ENCODE measurements around the gene CDYL.

Gene CDYL

DNA sequence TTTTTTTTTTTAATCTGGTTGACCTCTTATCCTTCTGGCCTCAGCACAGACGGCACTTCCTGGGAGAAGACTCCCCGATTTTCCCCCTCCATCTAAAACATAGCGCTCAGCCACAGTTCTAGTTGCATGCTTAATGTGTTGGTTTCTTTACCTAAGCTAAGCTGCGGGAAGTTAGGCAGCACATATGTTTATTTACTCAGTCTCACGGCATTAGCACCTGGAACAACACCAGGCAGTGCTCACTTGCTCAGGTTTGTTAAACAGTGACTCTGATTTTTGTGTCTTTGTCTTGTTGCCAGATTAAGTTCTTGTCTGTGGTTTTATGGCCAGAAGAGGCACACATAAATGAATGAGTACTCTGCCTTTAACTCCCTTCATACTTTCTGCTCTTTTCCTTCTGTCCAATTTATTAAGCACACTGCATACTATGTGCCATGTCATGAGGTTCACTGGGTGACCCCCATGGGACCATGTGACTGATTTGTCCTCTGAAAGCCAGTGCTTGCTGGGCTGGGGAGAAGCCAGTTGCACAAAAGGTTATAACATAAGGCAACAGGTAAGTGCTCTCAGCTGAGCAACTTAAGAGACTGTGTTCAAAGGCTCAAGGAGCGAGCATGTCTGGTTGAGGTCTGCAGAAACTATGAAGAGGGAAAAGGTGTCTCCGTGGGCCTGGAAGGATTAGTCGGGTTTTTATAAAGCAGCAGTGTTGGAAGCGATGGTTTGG lies 134.0 kb downstream of the CDYL start:
- DNase-seq, result peak; percentile 59

DNA sequence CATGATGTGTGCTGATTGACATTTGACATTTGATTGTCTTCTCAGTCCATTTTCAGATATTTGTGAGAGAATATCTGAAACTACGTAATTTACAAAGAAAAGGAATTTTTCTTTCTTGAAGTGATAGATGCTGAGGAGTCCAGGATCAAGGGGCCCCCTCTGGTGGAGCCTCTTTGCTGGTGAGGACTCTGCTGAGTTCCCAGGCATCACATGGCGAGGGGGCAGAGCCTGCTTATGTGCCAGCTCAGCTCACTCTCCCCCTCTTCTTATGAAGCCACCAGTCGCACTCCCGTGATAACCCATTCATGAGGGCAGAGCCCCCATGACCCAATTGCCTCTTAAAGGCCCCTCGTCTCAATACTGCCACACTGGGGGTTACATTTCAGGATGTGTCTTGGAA lies 136.4 kb downstream of the CDYL start:
- no peak for DNase-seq

DNA sequence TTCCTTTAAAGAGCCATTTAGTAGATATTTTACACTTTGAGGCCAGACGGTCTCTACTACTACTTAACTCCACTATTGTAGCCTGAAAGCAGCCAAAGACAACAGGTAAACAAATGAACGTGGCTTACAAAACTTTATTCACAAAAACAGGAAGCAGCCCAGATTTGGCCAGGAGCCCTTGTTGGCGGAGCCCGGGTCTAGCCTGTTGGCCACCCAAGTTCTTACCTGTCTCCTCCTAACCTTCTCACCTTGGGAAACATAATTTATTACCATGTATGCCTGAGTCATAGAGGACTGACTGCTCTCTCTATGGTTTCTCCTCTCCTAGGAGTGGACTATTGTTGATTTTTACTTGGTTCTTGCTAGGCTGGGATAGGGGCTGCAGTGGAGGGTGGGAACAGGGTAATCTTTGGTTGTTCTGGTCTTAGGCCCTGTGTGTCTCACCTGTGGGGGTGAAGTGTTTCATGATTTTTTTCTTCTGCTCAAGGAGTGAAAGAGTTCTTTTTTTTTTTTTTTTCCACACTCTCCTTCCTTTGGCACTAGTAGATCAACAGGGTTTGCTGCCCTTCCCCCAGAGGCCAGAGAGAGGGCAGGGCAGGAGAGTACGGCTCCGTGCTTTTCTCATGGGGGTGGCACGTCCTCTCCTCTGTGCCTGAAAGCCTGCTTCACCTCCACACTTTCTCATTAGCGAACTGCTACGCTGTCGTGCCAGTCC lies 137.7 kb downstream of the CDYL start:
- no peak for DNase-seq

DNA sequence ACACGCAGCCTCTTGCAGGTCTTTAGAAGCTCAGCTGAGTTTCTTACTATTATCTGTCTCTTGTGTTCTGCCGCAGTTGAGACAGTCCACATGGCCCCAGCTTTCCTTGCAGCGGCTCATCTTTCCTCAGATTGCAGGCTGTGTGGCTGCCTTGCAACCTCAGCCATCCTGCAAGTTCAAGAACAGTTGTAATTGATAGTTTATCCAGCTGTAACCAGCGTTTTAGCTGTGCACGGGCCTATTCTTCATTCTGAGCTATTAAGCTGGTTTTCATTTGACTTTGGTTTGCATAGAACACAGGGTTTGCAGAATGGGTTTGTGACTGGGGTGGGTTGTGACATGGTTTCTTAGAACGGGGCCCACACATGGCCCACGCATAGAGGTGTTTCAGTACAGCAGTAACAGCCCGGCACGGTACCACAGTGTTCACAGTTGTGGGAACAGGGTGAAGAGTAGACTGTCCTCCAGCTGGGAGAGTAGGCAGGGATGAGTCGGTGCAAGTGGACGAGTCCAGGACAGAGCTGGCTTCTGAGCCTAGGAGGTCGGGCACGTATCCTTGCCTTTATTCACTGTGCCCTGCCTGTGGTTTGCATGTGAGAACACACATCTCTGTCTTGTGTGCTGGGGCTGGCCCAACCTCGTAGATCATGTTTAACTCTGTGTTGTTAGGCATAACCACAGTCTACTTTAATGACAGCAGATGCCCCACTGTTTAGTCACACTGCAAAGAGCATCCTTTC lies 138.4 kb downstream of the CDYL start:
- no peak for DNase-seq

DNA sequence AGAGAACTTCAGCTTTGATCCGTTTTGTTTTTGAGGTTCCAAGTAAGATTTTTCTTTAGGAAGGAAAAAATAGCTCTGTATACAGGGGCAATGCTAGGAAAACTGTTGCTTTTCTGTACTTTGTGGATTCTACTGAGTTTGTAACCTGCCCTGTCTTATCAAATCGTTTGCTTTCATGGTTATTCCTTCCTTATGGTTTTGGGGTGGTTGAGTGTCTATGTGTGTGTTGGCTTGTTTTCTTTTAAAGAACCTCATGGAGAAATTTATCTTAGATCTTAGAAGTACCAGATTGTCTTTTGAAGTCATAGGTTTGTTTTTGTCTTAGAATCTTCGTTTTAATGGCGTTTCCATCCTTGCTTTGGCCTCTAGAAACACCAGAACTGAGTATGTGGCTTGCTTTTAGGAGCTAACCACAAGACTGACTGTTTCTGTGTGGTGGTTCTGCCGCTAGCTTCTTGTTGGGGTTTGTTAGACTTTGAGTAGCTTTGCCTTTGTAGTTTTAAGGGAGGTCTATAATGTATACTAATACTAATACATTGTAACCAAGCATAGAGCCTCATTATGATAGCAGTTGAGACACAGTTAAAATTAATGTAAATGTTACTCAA lies 140.9 kb downstream of the CDYL start:
- no peak for DNase-seq

DNA sequence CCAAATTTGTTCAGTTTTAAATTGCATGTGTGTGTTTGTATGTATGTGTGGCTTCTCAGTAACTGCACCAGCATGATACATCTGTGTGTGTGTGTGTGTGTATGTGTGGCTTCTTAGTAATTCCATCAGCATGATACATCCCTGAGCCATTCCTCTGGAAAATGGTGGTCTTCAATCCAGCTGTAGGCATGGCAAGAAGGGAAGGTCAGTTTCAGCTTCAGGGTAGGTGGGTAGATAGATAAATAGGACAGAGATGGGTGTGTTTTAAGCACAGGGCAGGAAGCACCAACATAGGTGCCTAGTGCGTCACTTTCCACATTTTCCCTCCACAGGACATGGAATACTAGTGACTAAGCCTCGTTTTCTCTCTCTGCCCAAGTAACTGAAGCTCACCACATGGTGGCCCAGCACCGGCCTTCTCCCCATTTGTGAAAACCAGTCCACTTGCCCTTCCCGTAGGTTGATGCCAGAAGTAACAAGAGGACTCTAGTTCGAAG lies 144.8 kb downstream of the CDYL start:
- DNase-seq, result no peak

DNA sequence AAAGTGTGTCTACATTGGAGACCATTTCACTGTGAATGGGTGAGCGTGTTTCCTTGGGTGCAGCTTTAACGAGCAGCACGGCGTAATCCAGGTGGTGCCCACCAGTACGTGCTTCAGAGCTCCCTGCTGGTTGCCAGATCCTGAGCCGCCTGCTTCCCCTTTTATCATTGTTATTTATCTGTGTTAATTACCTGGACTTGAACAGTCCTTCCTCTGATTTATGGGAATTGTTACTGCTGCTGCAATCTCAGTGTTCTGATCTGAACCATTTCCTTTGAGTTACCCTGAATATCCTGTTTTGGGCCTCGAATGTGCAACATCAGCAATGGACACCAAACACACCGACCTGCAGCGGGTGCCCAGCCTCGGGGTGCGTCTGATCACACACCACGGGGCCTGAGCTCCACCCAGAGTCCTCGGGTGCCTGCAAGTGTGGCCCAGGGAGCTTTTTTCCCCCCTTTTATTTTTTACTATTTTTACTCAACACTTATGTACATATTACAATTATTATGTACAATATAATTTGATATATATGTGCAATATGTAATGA lies 146.4 kb downstream of the CDYL start:
- no peak for DNase-seq

DNA sequence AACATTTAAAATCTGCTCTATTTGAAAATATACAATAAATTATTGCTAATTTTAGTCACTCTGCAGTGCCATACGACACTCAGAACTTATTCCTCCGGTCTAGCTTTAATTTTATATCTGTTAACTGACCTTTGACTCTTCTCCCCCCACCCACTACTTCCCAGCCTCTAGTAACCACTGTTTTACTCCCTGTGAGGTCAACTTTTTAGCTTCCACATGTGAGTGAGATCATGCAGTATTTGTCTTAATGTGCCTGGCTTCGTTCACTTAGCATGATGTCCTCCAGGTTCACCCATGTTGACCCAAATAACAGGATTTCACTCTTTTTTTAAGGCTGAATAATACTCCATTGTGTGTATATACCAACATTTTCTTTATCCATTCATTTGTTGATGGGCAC lies 146.9 kb downstream of the CDYL start:
- DNase-seq, result no peak

DNA sequence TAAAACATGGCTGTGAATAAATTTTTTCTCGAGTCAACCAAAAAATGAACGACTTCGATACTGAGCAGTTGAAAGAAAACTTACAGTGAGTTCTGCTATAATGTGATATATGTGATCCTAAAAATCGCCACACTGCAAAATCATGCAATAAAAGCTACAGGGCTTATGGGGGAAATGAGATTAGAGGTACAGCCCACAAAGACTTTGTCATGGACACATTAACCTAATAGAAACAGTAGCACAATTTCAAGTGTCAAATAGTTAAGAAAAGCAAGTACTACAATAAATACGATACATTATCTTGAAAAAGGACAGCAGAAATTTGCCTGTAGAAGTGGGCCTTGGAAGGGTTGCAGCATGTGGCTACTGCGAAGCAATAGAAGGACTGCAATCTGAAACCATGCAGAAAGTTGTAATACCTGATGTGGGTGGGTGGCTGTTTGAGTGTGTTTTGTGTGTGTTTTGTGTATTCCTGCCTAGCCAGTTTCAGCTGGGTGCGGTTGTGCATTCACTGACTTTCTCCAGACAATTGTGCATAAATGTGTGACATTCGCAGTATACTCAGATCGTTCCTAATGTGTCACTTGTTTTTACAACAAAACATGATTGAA lies 148.6 kb downstream of the CDYL start:
- DNase-seq, result no peak

DNA sequence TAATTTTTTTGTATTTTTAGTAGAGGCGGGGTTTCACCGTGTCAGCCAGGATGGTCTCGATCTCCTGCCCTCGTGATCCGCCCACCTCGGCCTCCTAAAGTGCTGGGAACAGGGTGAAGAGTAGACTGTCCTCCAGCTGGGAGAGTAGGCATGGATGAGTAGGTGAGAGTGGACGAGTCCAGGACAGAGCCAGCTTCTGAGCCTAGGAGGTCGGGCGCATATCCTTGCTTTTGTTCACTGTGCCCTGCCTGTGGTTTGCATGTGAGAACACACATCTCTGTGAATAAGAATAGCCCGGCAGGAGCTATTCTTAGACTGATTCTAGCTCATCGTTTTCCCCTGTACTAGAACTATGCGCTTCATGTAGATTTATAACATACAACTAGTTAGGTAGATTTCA lies 149.4 kb downstream of the CDYL start:
- DNase-seq, result no peak

DNA sequence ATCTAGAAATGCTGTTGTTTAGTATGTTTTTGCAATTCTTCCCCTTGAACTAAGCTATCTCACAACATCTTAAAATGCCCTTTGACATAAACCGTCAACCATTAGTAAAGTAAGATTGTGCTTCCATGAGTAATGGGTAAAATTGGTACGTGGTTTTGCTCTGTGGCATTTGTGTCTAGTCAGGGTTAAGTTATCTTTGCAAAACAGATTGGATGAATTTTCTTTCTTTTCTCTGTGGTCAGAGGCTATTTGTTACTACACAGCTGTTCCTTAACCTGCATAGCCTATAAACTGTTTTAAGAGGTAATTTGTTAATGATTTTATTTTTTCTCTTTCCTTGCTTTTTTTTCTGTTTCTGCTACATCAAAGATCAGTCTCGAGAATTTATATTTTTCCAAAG lies 152.2 kb downstream of the CDYL start:
- no peak for DNase-seq

DNA sequence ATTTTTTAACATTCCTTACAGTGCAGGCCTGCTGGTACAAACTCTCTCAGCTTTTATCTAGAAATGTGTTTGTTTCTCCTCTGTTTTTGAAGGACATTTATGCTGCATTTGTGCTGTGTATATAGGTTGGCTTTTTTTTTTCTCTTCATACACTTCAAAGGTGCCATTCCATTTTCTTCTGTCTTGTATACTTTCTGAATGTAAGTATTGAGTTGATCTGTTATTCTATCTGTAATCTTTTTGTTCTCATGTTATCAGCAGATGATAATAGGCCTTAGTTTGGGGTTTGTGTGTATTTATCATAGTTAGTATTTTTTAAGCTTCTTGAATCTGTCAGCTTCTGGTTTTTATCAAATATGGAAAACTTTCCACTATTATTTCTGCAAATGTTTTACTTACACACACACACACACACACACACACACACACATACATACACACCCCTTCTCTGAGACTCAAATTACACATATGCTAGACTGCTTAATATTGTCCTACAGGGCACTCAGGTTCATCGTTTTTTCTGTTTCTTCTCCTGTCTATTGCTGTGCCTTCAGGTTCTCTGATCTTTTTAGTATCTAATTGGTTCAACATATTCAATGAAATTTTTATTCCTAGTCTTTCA lies 153.0 kb downstream of the CDYL start:
- no peak for DNase-seq

DNA sequence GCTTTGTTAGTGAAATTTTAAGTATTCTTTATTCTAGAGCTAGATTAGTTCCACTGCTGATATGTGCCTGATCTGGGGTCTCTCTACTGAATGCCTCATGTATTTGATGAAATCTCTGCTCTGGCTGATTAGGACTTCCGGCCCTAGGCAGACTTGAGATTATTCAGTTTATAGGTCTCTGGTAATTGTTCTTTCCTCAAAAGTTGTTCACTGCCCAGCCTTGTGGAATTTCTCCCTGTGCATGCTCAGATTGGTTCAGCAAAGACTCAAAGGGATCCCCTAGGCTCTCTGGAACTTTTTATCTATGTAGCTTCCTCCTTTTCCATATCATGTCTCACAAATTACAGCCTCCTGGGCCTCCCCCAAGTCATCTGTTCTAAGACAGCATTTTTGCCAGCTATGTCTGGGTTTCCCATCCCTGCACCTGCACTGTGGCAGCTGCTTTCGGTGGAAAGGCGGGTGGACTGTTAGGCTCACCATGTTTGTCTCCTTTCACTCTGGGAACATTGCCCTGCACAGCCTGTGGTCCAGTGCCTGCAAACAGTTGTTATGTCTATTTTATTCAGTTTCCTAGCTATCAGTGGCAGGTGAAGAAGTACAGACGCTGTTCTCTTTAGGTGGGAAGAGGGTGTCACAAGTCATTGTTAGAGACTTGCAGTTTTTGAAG lies 154.0 kb downstream of the CDYL start:
- DNase-seq, result no peak

DNA sequence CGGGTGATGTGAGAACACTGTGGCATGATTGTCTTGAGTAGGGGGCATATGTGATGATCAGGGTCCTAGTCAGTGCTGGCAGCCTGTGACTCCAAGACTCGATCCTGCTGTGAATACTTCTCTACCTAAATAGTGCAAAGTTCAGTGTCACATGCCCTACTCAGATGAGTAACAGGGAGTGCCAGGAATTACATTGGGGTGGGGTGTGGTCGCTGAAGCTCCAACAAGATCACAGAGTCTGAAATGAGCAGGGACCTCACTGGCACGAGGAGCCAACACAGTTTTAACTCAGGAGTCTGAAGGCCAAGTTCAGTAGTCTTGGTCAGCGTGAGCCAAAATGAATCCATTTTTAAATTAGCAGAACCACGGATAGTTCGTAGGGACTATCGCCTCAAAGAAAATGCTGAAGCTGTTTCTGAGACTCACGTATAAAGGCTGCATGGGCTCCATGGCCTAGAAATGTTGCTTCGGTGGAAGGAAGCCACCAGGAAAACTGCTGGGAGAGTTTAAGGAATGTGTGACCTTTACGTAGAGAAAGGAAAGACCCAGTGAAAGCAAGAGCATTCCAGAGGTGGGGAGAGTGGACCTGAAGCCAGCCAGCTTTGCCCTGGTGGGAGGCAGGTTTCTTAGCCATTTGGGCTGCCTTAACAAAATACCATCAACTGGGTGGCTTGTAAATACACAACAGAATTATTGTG lies 155.5 kb downstream of the CDYL start:
- no peak for DNase-seq

DNA sequence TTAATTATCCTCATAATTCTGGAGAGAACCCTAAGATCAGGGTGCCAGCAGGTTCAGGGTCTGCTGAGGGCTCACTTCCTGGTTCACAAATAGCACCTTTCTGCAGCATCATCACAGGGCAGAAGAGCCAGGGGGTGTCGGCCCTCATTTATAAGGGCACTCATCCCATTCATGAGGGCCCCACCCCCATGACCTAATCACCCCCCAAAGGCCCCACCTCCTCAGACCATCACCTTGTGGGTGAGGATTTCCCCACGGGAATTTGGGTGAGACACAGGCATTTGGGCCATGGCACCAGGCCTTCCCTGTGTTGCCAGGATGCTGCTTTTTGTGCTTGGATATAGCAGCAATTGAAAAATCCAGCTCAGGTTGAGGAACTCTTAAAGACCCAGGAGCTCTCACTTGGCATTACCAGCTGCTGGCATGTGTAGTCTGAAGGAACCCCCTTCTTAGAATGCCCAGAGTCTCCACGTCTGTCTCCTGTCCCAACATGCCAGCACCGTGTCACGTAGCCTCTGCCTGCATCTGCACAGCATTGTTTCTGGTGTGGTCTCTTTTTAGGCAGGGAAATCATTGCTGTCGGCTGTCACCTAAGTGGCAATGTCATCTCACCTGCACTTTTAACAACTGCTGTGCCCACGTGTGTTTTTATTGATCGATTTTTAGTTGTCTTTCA lies 156.2 kb downstream of the CDYL start:
- DNase-seq, result no peak

DNA sequence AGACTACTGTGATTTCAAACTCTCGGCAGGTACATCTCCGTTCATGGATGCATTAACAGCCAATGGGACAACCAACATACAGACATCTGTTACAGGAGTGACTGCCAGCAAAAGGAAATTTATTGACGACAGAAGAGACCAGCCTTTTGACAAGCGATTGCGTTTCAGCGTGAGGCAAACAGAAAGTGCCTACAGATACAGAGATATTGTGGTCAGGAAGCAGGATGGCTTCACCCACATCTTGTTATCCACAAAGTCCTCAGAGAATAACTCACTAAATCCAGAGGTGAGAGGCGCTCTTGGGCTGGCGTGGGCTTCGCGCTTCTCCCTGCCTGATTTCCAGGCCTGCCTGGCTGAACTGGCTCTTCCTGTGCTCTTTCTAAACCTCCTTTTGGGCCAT lies 159.3 kb downstream of the CDYL start:
- DNase-seq, result no peak

DNA sequence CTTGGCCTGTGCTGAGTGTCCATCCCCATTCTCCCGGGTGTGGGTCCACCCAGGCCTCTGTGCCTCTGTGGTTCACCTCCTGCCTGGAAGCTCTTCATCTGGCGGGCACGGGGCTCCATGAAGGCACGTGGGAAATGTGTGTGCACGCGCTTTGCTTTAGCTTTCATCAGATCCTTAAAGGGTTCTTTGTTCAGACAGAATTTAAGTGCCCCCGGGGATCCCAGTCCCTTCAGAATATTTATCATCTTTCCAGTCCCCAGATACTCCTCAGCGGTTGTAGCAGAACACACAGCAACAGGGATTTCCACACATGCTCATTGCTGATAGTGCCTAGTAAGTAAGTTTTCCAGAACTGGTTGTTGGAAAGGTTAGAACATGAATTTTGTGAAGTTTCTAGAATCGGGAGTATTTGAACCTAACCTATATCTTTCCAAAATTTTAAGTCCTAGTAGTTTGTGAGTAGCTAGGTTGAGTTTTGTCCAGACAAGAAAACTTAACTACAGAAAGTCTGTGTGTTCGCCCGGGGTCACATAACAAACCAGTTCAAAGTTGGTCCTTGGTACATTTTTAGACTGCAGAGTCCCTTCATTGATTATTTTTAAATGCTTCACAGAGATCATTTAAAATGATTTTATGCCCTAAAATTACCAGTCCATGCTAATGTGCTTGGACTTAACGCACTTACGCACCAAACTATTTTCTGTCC lies 159.9 kb downstream of the CDYL start:
- DNase-seq, result no peak

DNA sequence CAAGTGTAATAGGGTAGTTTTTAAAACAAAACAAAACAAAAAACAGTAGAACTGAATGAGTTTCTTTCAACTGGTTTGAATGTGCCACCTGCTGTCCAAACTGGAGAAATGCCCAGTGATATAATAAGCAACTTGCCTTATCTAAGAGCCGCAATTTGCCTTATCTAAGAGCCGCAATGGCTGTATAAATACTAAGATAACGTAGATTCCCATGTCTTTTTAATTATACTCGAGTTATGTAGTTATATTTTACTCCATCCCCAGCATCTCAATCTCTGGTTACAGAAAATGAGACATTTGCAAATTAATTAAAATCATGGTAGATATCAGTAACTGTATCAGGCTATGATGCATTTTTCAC lies 160.5 kb downstream of the CDYL start:
- DNase-seq, result no peak

DNA sequence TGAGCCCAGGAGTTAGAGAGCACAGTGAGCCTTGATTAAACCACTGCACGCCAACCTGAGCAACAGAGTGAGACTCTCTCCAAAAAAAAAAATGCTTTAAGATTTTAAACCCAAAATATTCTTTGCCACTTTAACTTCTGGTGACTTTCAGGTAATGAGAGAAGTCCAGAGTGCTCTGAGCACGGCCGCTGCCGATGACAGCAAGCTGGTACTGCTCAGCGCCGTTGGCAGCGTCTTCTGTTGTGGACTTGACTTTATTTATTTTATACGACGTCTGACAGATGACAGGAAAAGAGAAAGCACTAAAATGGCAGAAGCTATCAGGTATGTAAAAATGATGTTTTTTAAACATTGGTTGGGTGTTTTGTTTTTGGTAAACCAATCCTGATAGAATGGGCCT lies 161.2 kb downstream of the CDYL start:
- DNase-seq, result no peak

DNA sequence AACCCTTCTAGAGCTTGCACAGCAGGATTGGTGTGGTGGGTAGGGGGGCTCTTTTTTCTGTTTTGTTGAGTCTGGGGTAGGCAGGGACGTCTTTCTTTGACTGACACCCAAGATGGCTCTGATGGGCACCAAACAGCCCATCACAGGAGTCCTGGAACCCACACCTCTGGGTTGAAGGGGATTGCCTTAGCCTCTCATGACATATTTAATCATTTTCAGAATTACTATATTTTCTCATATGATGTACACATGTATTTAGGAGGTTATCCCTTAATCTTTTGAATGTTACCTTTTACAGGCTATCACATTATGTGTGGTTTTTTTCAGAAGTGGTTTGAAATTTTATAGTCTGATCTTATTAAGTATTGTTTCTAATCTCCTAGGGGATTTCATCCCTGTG lies 163.0 kb downstream of the CDYL start:
- DNase-seq, result no peak
